K562 (cell line): Measurements from ENCODE around the gene CCDC71L. TPM values are rescaled to one million over a fixed set of nuclear protein-coding genes. Genes with fewer than 3 reads are reported as not detected.

Source experiments
- AFF1 ChIP-seq, 2 experiments: fragments of 450-650 bp; IDR thresholded peaks; 2 replicates each; pipeline ENCODE4 v1.6.1; 2018; ENCODE audit warnings: mild to moderate bottlenecking in 2 of 2, low read depth in 1 of 2; ENCODE audit not compliant: partially characterized antibody in 2 of 2
- FOXA1 ChIP-seq: fragments of 450-650 bp; IDR thresholded peaks from 2 replicates; pipeline ENCODE4 v1.6.1; 2016; ENCODE audit warnings: mild to moderate bottlenecking, borderline replicate concordance
- GABPB2 ChIP-seq: fragments of 250-450 bp; sonication (Bioruptor Pico); conservative IDR thresholded peaks from 2 replicates; pipeline ENCODE4 v1.5.1; 2021; ENCODE audit warnings: mild to moderate bottlenecking
- GATA2 ChIP-seq: sonication (generic); formaldehyde crosslinking; IDR thresholded peaks from 2 replicates; pipeline ENCODE4 v1.4.0; 2020; ENCODE audit warnings: mild to moderate bottlenecking, missing genetic modification reagents
- HMGXB4 ChIP-seq: sonication (generic); formaldehyde crosslinking; IDR thresholded peaks from 2 replicates; pipeline ENCODE4 v1.8.1; 2023; ENCODE audit warnings: mild to moderate bottlenecking, missing genetic modification reagents
- LCOR ChIP-seq: sonication (generic); formaldehyde crosslinking; IDR thresholded peaks from 2 replicates; pipeline ENCODE4 v1.8.0; 2022; ENCODE audit warnings: mild to moderate bottlenecking, missing genetic modification reagents
- MTF1 ChIP-seq: fragments of 250-450 bp; sonication (Bioruptor Pico); IDR thresholded peaks from 2 replicates; pipeline ENCODE4 v1.9.0; 2021; ENCODE audit warnings: moderate library complexity, mild to moderate bottlenecking, inconsistent platforms, borderline replicate concordance
- POLR2H ChIP-seq: IDR thresholded peaks from 2 replicates; pipeline ENCODE4 v1.6.1; 2016; ENCODE audit warnings: missing genetic modification characterization, low read depth, mild to moderate bottlenecking, control low read depth, missing compliant biosample characterization, moderate library complexity
- RFX5 ChIP-seq: IDR thresholded peaks from 2 replicates; pipeline ENCODE4 v1.6.1; 2011; ENCODE audit warnings: low read depth, mild to moderate bottlenecking, improper control_type of control experiment, low read length
- SFPQ ChIP-seq: fragments of 200-400 bp; formaldehyde crosslinking; IDR thresholded peaks from 2 replicates; pipeline ENCODE4 v1.6.1; 2017; ENCODE audit warnings: mild to moderate bottlenecking, low read depth, low read length, moderate library complexity
- TGIF2 ChIP-seq: sonication (generic); formaldehyde crosslinking; IDR thresholded peaks from 2 replicates; pipeline ENCODE4 v1.8.1; 2022; ENCODE audit warnings: mild to moderate bottlenecking, missing genetic modification reagents, moderate library complexity
- ZMIZ1 ChIP-seq, 2 experiments: fragments of 150-350 bp in 1 of 2; IDR thresholded peaks; 2 replicates each; pipeline ENCODE4 v1.6.1; 2012 to 2016; ENCODE audit warnings: low read depth in 2 of 2, low read length in 2 of 2, mild to moderate bottlenecking in 1 of 2, moderate library complexity in 1 of 2
- ZNF431 ChIP-seq: sonication (generic); formaldehyde crosslinking; IDR thresholded peaks from 2 replicates; pipeline ENCODE4 v1.8.0; 2022; ENCODE audit warnings: mild to moderate bottlenecking, missing genetic modification reagents
- ZNF444 ChIP-seq: fragments of 250-450 bp; sonication (Bioruptor Pico); IDR thresholded peaks from 2 replicates; pipeline ENCODE4 v1.4.0; 2020; ENCODE audit warnings: mild to moderate bottlenecking, moderate library complexity
- polyA plus RNA-seq, 8 experiments: library from polyadenylated mRNA; depleted of rRNA in 4 of 8; stranded (reverse) in 5 of 8; unstranded in 3 of 8; fragments of >200 nt; fragmentation: Nextera tagmentation in 2 of 8; fragmentation: Illumina TruSeq in 1 of 8; extraction: Ambion mirVana in 2 of 8; extraction: Trizol in 1 of 8; gene quantifications; 2 replicates each; pipeline versions ENCODE4 v1.2.1 to v1.2.3, GENCODE V29; 2011 to 2014; ENCODE audit warnings: inconsistent platforms in 1 of 8, missing spikeins in 1 of 8
- total RNA-seq, 7 experiments: library from RNA; depleted of rRNA in 6 of 7; stranded (reverse); fragments of >200 nt in 6 of 7; fragmentation: Illumina TruSeq in 2 of 7; extraction: Trizol in 2 of 7; gene quantifications; 2 replicates each; pipeline versions ENCODE4 v1.2.1 to v1.2.3, GENCODE V29; 2011 to 2021; ENCODE audit warnings: low replicate concordance in 1 of 7

CCDC71L gene
- total and polyA plus RNA-seq, 9 of the 15 experiments (the other 6 are each of a cell fraction or from before 2014, with no cell fraction given): 5.7 to 108 (median 25.4) TPM

DNA sequence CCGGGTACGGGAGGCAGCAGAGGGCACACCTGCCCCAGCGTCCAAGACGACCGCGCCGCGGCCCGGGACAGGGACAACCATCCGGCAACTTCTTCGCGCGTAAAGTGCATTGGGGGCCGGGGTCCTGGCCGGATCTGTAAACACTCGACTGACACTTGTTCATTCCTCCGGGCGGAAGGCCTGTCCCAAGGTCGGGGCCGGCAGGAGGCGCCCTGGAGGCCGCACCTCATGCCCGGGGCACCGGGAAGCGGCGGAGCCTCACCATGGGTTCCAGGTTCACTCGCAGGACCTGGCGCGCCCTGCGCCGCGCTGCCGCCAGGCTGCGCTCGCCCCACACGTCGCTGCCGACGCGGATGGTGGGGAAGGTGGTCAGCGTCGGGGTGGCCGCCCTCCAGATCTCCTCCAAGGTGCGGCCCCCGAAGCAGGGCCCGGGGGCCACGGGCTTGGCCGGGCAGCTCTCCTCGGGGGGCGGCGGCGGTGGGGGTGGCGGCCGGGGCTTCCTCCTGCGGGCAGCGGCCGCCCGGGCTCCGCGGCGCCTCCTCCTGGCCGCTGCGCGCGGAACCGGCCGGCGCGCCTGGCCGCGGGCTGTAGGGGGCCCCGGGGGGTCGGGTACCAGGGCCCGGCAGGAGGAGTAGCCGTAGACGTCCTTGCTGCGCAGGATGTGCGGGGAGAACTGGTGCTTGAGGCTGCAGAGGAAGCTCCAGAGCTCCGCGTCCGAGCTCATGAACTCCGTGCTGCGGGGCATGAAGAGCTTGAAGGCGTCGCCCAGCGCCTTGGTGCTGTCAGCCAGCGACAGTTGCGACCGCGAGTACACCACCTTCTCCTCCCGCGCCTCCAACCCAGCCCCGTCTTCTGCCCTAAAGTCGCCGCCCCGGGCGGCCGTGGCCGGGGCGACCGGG, 746 bp downstream of the CCDC71L start (continued):
- TF ChIP-seq SFPQ: no peak
- no peak for TF ChIP-seq GATA2
- TF ChIP-seq HMGXB4: peak; percentile 99
- TF ChIP-seq LCOR (CRISPR knock-in tag): peak; percentile 90
- 0 out of 2 replicates have a peak, but pooled peaks have one; percentile 51 for TF ChIP-seq MTF1 (CRISPR knock-in tag)
- no peak for TF ChIP-seq ZNF431
- TF ChIP-seq ZNF444: no peak
- peak; percentile 78; the same call in 1 of the 2 replicates for TF ChIP-seq TGIF2 (CRISPR knock-in tag)
- TF ChIP-seq FOXA1: no peak
- TF ChIP-seq POLR2H (tag): no peak
- TF ChIP-seq RFX5: no peak
- peak; percentile 63; the same call in 1 of the 2 replicates for TF ChIP-seq GABPB2 (CRISPR knock-in tag)
- peak in 1 of 2 experiments; percentile 72; a peak in 2 of 4 replicates for TF ChIP-seq ZMIZ1 (IDR thresholded peaks at IDR 0.05; ENCODE audit: low read depth in 2 of 2, low read length in 2 of 2)
- TF ChIP-seq AFF1 (IDR thresholded peaks at IDR 0.05; ENCODE audit: low read depth in 1 of 2, partially characterized antibody in 2 of 2): peak; percentile 83 to 88
